ENCODE data around the gene OR52H1.

DNA sequence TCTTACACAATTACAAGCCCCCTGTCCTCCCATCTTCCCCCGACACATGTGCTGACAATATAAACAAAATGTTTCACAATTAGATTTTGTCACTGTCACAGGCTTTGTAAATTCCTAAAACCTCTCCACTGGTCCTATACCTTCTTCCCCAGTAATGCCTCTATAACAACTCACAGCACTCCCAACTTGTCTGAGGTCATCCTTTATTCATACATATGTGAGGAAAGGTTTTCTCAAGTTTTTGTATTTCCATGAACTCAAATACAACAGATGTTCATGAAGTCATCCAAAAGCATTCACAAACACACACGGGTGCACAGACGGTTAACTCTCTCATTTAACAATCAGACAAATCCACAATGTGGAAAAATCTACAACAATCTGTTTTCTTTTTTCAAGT is 1.9 kb downstream of the OR52H1 start:
- TF ChIP-seq, protein P1, sequence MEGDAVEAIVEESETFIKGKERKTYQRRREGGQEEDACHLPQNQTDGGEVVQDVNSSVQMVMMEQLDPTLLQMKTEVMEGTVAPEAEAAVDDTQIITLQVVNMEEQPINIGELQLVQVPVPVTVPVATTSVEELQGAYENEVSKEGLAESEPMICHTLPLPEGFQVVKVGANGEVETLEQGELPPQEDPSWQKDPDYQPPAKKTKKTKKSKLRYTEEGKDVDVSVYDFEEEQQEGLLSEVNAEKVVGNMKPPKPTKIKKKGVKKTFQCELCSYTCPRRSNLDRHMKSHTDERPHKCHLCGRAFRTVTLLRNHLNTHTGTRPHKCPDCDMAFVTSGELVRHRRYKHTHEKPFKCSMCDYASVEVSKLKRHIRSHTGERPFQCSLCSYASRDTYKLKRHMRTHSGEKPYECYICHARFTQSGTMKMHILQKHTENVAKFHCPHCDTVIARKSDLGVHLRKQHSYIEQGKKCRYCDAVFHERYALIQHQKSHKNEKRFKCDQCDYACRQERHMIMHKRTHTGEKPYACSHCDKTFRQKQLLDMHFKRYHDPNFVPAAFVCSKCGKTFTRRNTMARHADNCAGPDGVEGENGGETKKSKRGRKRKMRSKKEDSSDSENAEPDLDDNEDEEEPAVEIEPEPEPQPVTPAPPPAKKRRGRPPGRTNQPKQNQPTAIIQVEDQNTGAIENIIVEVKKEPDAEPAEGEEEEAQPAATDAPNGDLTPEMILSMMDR (IDR thresholded peaks at IDR 0.05), result no peak
- no peak for TF ChIP-seq POLR2A (IDR thresholded peaks at IDR 0.05)
